HepG2 (cell line): ENCODE data around the gene YTHDF1.

ENCODE experiments used
- EEA1 ChIP-seq: sonication (generic); formaldehyde crosslinking; IDR thresholded peaks from 2 replicates; pipeline ENCODE4 v1.5.1; 2020; ENCODE audit warnings: mild to moderate bottlenecking, missing genetic modification reagents, borderline replicate concordance
- FOXA3 ChIP-seq: IDR thresholded peaks from 2 replicates; pipeline ENCODE4 v1.6.1; 2016; ENCODE audit warnings: missing genetic modification reagents, missing compliant biosample characterization
- HOXA7 ChIP-seq: sonication (generic); formaldehyde crosslinking; IDR thresholded peaks from 2 replicates; pipeline ENCODE4 v1.8.1; 2022; ENCODE audit warnings: mild to moderate bottlenecking, missing genetic modification reagents, moderate library complexity
- MEIS1 ChIP-seq: sonication (generic); formaldehyde crosslinking; IDR thresholded peaks from 2 replicates; pipeline ENCODE4 v1.9.0; 2021; ENCODE audit warnings: mild to moderate bottlenecking, missing genetic modification reagents, moderate library complexity, borderline replicate concordance
- NFRKB ChIP-seq: fragments of 450-650 bp; IDR thresholded peaks from 2 replicates; pipeline ENCODE4 v1.6.1; 2017
- POLR2AphosphoS5 ChIP-seq: IDR thresholded peaks from 2 replicates; pipeline ENCODE4 v1.6.1; 2012; ENCODE audit warnings: low read depth, low read length
- SMARCC2 ChIP-seq: fragments of 450-650 bp; IDR thresholded peaks from 2 replicates; pipeline ENCODE4 v1.6.1; 2017; ENCODE audit warnings: antibody characterized with exemption, mild to moderate bottlenecking
- ZNF17 ChIP-seq: sonication (generic); formaldehyde crosslinking; IDR thresholded peaks from 2 replicates; pipeline ENCODE4 v1.5.0; 2020; ENCODE audit warnings: mild to moderate bottlenecking, missing genetic modification reagents
- TF ChIP-seq, protein P1 (sequence below): sonication (generic); formaldehyde crosslinking; IDR thresholded peaks from 2 replicates; pipeline ENCODE4 v1.4.0; 2020; ENCODE audit warnings: missing genetic modification reagents
- TF ChIP-seq, protein P2 (sequence below): sonication (generic); formaldehyde crosslinking; IDR thresholded peaks from 2 replicates; pipeline ENCODE4 v1.5.0; 2020; ENCODE audit warnings: mild to moderate bottlenecking, missing genetic modification reagents, moderate library complexity

DNA sequence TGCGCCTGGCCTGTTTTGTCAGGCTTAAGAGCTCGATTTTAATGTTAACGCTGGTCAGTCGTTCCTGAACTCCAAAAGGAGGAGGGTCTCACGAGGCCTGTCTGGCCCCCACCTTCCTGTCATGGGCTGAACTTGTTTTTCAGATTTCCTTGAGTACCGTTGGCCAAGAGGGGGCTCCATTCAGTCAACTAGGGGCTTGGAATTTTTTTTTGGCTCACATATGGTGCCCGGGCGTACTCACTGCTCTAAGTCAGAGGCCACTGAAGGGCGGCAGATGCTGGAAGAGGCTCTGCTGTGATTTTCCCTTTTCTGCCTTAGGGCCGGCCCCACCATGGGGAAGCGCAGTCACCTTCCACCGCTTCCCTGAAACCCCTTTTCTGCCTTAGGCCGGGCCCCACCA is 12.9 kb upstream of the YTHDF1 start:
- TF ChIP-seq FOXA3 (CRISPR knock-in tag), result no peak
- no peak for TF ChIP-seq ZNF17 (CRISPR knock-in tag)
- no peak for TF ChIP-seq SMARCC2
- TF ChIP-seq EEA1 (CRISPR knock-in tag), result no peak
- no peak for TF ChIP-seq POLR2AphosphoS5
- TF ChIP-seq, protein P1, sequence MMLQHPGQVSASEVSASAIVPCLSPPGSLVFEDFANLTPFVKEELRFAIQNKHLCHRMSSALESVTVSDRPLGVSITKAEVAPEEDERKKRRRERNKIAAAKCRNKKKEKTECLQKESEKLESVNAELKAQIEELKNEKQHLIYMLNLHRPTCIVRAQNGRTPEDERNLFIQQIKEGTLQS (CRISPR knock-in tag), result no peak
- TF ChIP-seq MEIS1 (CRISPR knock-in tag), result no peak
- TF ChIP-seq HOXA7, result no peak
- TF ChIP-seq NFRKB, result no peak
- TF ChIP-seq, protein P2, sequence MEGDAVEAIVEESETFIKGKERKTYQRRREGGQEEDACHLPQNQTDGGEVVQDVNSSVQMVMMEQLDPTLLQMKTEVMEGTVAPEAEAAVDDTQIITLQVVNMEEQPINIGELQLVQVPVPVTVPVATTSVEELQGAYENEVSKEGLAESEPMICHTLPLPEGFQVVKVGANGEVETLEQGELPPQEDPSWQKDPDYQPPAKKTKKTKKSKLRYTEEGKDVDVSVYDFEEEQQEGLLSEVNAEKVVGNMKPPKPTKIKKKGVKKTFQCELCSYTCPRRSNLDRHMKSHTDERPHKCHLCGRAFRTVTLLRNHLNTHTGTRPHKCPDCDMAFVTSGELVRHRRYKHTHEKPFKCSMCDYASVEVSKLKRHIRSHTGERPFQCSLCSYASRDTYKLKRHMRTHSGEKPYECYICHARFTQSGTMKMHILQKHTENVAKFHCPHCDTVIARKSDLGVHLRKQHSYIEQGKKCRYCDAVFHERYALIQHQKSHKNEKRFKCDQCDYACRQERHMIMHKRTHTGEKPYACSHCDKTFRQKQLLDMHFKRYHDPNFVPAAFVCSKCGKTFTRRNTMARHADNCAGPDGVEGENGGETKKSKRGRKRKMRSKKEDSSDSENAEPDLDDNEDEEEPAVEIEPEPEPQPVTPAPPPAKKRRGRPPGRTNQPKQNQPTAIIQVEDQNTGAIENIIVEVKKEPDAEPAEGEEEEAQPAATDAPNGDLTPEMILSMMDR, result no peak
